HepG2 (cell line): ENCODE results near the gene CLEC10A.

Experiments
- FOXA3 ChIP-seq: IDR thresholded peaks from 2 replicates; pipeline ENCODE4 v1.6.1; 2016; ENCODE audit warnings: missing genetic modification reagents, missing compliant biosample characterization
- FOXJ3 ChIP-seq: sonication (generic); formaldehyde crosslinking; IDR thresholded peaks from 2 replicates; pipeline ENCODE4 v1.4.0; 2020; ENCODE audit warnings: missing genetic modification reagents, mild to moderate bottlenecking, borderline replicate concordance
- MYPOP ChIP-seq: sonication (generic); formaldehyde crosslinking; IDR thresholded peaks from 2 replicates; pipeline ENCODE4 v1.8.1; 2023; ENCODE audit warnings: mild to moderate bottlenecking, moderate library complexity, missing genetic modification reagents
- NBN ChIP-seq: fragments of 450-650 bp; conservative IDR thresholded peaks from 2 replicates; pipeline ENCODE4 v1.6.1; 2017
- ZFP37 ChIP-seq: sonication (generic); formaldehyde crosslinking; IDR thresholded peaks from 2 replicates; pipeline ENCODE4 v1.4.0; 2020; ENCODE audit warnings: missing genetic modification reagents, borderline replicate concordance
- ZNF337 ChIP-seq: sonication (generic); formaldehyde crosslinking; IDR thresholded peaks from 2 replicates; pipeline ENCODE4 v1.5.1; 2020; ENCODE audit warnings: missing genetic modification reagents, low read depth, mild to moderate bottlenecking, borderline replicate concordance
- ZSCAN29 ChIP-seq: sonication (generic); formaldehyde crosslinking; conservative IDR thresholded peaks from 2 replicates; pipeline ENCODE4 v1.4.0; 2020; ENCODE audit warnings: mild to moderate bottlenecking, missing genetic modification reagents
- TF ChIP-seq, protein P1 (sequence below): sonication (generic); formaldehyde crosslinking; IDR thresholded peaks from 2 replicates; pipeline ENCODE4 v1.5.0; 2020; ENCODE audit warnings: missing genetic modification reagents, mild to moderate bottlenecking, borderline replicate concordance
- TF ChIP-seq, protein P2 (sequence below), 2 experiments: IDR thresholded peaks; 2 replicates each; pipeline ENCODE4 v1.6.1; 2011 to 2012; ENCODE audit warnings: low read length in 2 of 2, borderline replicate concordance in 1 of 2, low read depth in 1 of 2, mild to moderate bottlenecking in 1 of 2, moderate library complexity in 1 of 2
- TF ChIP-seq, protein P3 (sequence below): sonication (generic); formaldehyde crosslinking; IDR thresholded peaks from 2 replicates; pipeline ENCODE4 v1.5.0; 2020; ENCODE audit warnings: mild to moderate bottlenecking, missing genetic modification reagents, moderate library complexity

- TF ChIP-seq FOXJ3 (no peak), ZSCAN29 (CRISPR knock-in tag) (no peak), ZNF337 (no peak), MYPOP (CRISPR knock-in tag) (no peak), ZFP37 (CRISPR knock-in tag) (no peak), NBN (no peak), FOXA3 (no peak)
- TF ChIP-seq, protein P1, sequence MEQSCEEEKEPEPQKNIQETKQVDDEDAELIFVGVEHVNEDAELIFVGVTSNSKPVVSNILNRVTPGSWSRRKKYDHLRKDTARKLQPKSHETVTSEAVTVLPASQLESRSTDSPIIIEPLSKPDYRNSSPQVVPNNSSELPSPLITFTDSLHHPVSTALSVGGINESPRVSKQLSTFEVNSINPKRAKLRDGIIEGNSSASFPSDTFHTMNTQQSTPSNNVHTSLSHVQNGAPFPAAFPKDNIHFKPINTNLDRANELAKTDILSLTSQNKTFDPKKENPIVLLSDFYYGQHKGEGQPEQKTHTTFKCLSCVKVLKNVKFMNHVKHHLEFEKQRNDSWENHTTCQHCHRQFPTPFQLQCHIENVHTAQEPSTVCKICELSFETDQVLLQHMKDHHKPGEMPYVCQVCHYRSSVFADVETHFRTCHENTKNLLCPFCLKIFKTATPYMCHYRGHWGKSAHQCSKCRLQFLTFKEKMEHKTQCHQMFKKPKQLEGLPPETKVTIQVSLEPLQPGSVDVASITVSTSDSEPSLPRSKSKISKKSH (CRISPR knock-in tag) = no peak
- TF ChIP-seq, protein P2, sequence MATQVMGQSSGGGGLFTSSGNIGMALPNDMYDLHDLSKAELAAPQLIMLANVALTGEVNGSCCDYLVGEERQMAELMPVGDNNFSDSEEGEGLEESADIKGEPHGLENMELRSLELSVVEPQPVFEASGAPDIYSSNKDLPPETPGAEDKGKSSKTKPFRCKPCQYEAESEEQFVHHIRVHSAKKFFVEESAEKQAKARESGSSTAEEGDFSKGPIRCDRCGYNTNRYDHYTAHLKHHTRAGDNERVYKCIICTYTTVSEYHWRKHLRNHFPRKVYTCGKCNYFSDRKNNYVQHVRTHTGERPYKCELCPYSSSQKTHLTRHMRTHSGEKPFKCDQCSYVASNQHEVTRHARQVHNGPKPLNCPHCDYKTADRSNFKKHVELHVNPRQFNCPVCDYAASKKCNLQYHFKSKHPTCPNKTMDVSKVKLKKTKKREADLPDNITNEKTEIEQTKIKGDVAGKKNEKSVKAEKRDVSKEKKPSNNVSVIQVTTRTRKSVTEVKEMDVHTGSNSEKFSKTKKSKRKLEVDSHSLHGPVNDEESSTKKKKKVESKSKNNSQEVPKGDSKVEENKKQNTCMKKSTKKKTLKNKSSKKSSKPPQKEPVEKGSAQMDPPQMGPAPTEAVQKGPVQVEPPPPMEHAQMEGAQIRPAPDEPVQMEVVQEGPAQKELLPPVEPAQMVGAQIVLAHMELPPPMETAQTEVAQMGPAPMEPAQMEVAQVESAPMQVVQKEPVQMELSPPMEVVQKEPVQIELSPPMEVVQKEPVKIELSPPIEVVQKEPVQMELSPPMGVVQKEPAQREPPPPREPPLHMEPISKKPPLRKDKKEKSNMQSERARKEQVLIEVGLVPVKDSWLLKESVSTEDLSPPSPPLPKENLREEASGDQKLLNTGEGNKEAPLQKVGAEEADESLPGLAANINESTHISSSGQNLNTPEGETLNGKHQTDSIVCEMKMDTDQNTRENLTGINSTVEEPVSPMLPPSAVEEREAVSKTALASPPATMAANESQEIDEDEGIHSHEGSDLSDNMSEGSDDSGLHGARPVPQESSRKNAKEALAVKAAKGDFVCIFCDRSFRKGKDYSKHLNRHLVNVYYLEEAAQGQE (IDR thresholded peaks at IDR 0.05; ENCODE audit: borderline replicate concordance in 1 of 2, low read depth in 1 of 2, low read length in 2 of 2) = no peak
- TF ChIP-seq, protein P3, sequence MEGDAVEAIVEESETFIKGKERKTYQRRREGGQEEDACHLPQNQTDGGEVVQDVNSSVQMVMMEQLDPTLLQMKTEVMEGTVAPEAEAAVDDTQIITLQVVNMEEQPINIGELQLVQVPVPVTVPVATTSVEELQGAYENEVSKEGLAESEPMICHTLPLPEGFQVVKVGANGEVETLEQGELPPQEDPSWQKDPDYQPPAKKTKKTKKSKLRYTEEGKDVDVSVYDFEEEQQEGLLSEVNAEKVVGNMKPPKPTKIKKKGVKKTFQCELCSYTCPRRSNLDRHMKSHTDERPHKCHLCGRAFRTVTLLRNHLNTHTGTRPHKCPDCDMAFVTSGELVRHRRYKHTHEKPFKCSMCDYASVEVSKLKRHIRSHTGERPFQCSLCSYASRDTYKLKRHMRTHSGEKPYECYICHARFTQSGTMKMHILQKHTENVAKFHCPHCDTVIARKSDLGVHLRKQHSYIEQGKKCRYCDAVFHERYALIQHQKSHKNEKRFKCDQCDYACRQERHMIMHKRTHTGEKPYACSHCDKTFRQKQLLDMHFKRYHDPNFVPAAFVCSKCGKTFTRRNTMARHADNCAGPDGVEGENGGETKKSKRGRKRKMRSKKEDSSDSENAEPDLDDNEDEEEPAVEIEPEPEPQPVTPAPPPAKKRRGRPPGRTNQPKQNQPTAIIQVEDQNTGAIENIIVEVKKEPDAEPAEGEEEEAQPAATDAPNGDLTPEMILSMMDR (CRISPR knock-in tag) = no peak
These were observed 31.1 kb downstream of the CLEC10A start for GRCh38 chr17:7048968-7049367.
